Colonic mucosa (tissue), 4 donors: Measurements from ENCODE around the gene PADI3. TPM values are rescaled to one million over a fixed set of nuclear protein-coding genes. Genes with fewer than 3 reads are reported as not detected.

ENCODE experiments used
- DNase-seq: peaks from one replicate; pipeline ENCODE4 v3.0.0-alpha.2; 2020
- H3K27ac ChIP-seq: fragments of 200-600 bp; one replicate; pipeline ENCODE4 v1.8.0; 2021
- H3K27me3 ChIP-seq: fragments of 200-600 bp; one replicate; pipeline ENCODE4 v1.8.0; 2021
- H3K36me3 ChIP-seq: fragments of 200-600 bp; one replicate; pipeline ENCODE4 v1.8.0; 2021
- H3K4me1 ChIP-seq: fragments of 200-600 bp; one replicate; pipeline ENCODE4 v1.8.0; 2021; ENCODE audit warnings: mild to moderate bottlenecking
- H3K4me3 ChIP-seq: fragments of 200-600 bp; one replicate; pipeline ENCODE4 v1.8.0; 2021
- H3K9ac ChIP-seq, 2 donors: one replicate each; pipeline ENCODE4 v1.7.0; 2013; ENCODE audit warnings: control low read depth in 2 of 2, low read depth in 2 of 2, low read length in 2 of 2
- H3K9me3 ChIP-seq: fragments of 200-600 bp; one replicate; pipeline ENCODE4 v1.8.0; 2021
- CTCF ChIP-seq: fragments of 200-600 bp; IDR thresholded peaks from one replicate; pipeline ENCODE4 v1.8.0; 2022; ENCODE audit warnings: antibody characterized with exemption, mild to moderate bottlenecking
- intact Hi-C: fragments of 100-400 bp; cut with DNase I; formaldehyde crosslinking; loops from one replicate; pipeline ENCODE4 v1.14.1; 2022
- total RNA-seq, 2 donors: library from RNA; stranded (reverse); fragmentation: NEBNext Ultra II Directional in 1 of 2; extraction: Animal tissue kit (Norgen Biotek cat#: 25700) in 1 of 2; gene quantifications; one replicate each; pipeline ENCODE4 v1.2.1, GENCODE V29; 2021
- donor health status: healthy.
- donor health status: DM: no; HTN: no; CAD: no.
- donor health status: DM: no; HTN: no; CAD: no.

Gene PADI3
- total RNA-seq, 2 donors from 2014 or later = 0.13 TPM; not detected in 1

DNA sequence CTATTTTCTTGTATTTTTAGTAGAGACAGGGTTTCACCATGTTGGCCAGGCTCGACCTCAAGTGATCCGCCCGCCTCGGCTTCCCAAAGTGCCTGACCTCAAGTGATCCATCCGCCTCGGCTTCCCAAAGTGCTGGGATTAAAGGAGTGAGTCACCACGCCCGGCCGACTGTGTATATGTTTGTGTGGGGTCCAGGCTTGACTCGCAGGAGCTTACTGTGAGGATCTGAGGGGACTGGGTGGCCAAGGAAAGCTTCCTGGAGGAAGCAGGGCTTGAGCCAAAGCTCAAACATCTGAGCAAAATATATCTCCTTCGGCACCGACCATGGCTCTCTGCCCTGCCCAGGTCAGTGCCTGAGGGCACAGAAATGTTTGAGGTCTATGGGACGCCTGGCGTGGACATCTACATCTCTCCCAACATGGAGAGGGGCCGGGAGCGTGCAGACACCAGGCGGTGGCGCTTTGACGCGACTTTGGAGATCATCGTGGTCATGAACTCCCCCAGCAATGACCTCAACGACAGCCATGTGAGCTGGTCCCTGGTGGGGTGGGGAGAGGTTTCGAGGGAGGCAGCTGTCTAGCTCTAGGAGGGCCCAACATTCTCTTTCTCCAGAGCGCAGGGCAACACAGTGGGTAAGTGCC, 10.5 kb downstream of the PADI3 start:
- Histone ChIP-seq H3K27me3 (no peaks in the 10 kb centered on the region), H3K4me1 (peaks cover 3% of the 10 kb centered on the region), H3K9me3 (no peaks in the 10 kb centered on the region), H3K27ac (no peak overlapping the region), H3K36me3 (no peaks in the 10 kb centered on the region), H3K9ac (no peak overlapping the region), H3K4me3 (no peak overlapping the region)
- intact Hi-C loops = no loop called here
- no peak for TF ChIP-seq CTCF
- DNase-seq = no peak

DNA sequence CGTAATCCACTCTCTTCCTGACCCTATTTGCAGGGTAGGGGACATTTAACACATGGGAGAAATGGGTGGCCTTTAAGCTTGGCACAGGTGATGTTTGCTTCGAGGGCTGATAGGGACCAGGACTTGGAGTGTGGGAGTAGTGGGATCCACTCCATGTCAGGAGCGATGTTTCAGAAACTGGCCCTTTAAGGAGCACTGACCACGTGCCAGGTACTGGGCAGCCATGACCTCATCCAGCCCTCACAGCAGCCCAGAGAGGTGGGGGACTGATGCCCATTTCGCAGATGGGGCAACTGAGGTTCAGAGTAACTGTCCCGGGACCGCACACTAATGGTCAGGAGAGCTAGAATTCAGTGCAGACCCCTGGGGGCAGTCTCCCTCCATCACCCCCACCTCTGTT, 11.4 kb downstream of the PADI3 start:
- intact Hi-C loops = no loop called here
- Histone ChIP-seq H3K27me3 (no peaks in the 10 kb centered on the region), H3K36me3 (no peaks in the 10 kb centered on the region), H3K9me3 (no peaks in the 10 kb centered on the region), H3K9ac (no peak overlapping the region), H3K27ac (no peak overlapping the region), H3K4me1 (no peaks in the 10 kb centered on the region), H3K4me3 (no peak overlapping the region)
- no peak for DNase-seq
- no peak for TF ChIP-seq CTCF

GRCh38 chr1:17260738-17261137, 11.8 kb downstream of the PADI3 start:
- no peaks in the 10 kb centered on the region for H3K9me3 ChIP-seq
- no peak for DNase-seq
- H3K4me1 ChIP-seq = no peaks in the 10 kb centered on the region
- no peaks in the 10 kb centered on the region for H3K36me3 ChIP-seq
- no peak overlapping the region for H3K9ac ChIP-seq
- no peak for TF ChIP-seq CTCF
- H3K4me3 ChIP-seq = no peak overlapping the region
- intact Hi-C loops = no loop called here
- H3K27me3 ChIP-seq = no peaks in the 10 kb centered on the region
- no peak overlapping the region for H3K27ac ChIP-seq

GRCh38 chr1:17263936-17264335, 15.0 kb downstream of the PADI3 start:
- H3K9ac ChIP-seq = no peak overlapping the region
- H3K4me1 ChIP-seq = no peaks in the 10 kb centered on the region
- no peaks in the 10 kb centered on the region for H3K9me3 ChIP-seq
- no peak for TF ChIP-seq CTCF
- no peak overlapping the region for H3K27ac ChIP-seq
- intact Hi-C loops = no loop called here
- no peak for DNase-seq
- no peaks in the 10 kb centered on the region for H3K27me3 ChIP-seq
- H3K4me3 ChIP-seq = no peak overlapping the region
- no peaks in the 10 kb centered on the region for H3K36me3 ChIP-seq

DNA sequence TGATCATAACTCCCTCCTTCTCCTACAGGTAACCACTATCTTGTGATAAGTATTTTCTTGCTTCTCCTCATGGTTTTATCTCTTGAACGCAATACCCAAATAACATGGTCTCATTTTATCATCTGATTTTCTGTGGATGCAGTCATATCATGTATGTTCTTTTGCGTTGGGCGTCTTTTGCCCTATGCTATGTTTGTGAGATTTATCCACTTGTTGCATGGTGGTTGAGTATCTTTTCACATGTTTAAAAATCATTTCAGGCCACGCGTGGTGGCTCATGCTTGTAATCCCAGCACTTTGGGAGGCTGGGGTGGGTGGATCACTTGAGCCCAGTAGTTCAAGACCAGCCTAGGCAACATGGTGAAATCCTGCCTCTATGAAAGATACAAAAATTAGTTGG, 15.6 kb downstream of the PADI3 start:
- Histone ChIP-seq H3K9me3 (no peaks in the 10 kb centered on the region), H3K4me3 (no peak overlapping the region), H3K36me3 (no peaks in the 10 kb centered on the region), H3K27me3 (no peaks in the 10 kb centered on the region), H3K9ac (no peak overlapping the region), H3K27ac (no peak overlapping the region), H3K4me1 (no peaks in the 10 kb centered on the region)
- no peak for DNase-seq
- no peak for TF ChIP-seq CTCF
- intact Hi-C loops = no loop called here
